Non-pigmented ciliary epithelial cell (primary cell): ENCODE measurements around the gene VEPH1.

Source experiments
- DNase-seq: peaks from one replicate; pipeline ENCODE4 v3.0.0-alpha.2; 2010; ENCODE audit warnings: low read depth

Gene VEPH1

GRCh38 chr3:157429708-157430107, 73.5 kb downstream of the VEPH1 start:
- no peak for DNase-seq

DNA sequence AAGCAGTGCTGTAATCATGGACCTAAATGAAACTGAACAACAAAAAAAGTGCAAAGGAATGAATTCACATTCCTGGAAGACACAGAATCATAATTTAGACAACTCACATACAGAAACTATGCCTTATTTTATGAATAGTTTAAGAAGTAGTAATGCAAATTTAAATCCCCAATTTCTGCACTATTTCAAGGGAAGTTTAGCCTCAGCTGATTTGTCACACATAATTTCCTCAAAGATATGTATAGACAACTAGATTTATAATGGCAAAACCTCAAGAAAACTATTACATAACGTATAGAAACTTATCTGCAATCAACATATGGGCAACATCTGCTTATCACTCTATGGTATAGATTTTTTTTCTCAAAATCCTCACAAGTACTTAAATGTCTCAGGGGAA, 74.4 kb downstream of the VEPH1 start:
- no peak for DNase-seq

DNA sequence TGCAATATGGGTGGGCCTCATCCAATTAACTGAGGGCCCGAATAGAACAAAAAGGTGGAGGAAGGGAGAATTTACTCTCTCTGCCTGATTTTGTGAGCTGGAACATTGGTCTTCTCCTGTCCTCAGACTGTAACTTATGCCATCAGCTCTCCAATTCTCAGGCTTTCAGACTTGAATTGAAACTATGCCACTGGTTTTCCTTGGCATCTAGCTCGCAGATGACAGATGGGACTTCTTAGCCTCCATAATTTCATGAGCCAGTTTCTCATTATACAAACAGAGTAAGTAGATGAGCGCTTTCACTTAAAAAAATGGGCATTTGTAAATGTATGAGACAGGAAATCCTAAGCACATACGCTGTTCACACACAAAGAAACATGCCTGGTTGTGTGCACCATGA, 75.3 kb downstream of the VEPH1 start:
- no peak for DNase-seq

DNA sequence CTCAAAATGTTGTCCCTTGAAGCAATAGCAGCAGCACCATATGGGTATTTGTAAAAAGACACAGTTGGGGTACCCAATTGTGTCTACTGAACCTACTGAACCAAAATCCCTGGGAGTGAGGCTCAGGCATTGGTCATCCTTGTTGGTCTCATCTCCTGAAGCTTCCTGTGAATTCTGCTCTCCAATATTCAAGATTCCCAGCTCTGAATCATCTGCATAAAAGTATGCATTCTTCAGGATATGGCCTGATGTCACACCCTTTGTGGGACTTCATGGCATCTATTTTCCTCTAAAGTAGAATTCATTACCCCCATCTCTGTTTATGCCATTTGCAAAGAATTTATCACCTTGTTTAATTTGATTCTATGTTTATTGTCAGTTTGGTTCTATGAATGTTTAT, 79.9 kb downstream of the VEPH1 start:
- DNase-seq: no peak

- no peak for DNase-seq
Measured at GRCh38 chr3:157420606-157421130, 82.5 kb downstream of the VEPH1 start.

DNA sequence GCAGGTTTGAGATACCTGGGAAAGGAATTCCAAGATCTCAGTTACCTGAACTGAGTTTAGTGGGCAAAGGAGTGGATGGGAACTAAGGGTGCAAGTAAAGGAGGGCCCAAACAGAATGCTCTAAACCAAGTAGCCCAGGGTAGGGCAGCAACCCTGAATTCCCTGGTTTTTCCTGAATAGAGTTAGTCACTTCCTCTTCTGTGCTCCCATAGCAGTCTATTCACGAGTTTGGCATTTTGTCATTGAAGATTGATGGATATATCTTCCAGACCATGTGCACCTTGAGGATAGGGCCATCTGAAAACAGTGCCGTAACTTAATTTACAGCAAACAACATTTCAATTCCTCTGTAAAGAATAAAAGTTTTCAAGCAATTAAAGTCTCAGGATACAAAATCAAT, 85.1 kb downstream of the VEPH1 start:
- no peak for DNase-seq

DNA sequence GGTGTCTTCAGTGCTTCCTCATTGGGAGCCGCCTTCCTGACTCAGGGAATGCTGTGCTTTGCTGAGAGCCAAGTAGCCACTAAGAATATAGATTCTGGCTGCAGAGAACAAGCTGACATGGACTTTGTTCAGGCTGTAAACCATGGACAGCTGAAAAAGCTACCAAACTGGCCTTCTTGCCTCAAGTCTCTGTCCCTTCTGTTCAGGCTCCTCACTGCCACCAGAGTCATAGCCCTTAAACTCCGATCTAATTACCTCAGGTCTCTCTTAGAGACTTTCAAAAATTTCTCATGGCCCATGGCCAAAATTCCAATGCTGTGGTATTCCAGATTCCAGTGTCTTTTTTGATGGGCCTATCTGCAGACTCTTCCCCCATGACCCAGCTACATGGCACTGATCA, 86.0 kb downstream of the VEPH1 start:
- no peak for DNase-seq

DNA sequence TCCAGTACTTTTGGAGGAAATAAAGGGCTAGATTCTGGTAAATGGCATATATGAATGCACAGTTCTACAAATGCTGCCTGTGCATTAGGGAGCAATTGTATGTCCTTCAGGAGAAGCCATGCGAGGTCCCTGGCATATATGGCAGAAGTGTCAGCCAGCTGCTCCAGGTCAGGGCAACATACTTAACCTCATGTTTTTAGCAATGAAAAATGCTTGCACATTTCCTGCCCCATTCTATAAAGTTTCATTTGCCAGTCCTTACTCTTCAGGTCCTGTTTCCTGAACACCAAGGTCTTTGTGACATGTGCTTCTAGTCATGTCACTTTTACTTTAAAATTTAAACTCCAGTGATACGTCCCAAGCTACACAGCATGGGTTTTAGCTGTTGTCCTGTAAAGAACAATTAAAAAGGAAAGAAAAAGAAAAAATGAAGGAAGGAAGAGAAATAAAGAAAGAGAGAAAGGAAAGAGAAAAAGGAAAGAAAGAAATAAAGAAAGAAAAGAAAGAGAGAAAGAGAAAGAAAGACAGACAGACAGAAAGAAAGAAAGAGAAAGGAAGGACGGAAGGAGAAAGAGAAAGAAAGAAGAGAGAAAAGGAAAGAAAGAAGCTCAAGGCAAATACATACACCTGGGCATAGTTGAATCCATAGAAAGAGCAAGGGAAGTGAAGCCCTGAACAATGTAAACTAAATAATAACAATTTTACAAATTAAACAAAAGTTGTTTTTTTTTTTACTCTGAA, 86.7 kb downstream of the VEPH1 start:
- no peak for DNase-seq

DNA sequence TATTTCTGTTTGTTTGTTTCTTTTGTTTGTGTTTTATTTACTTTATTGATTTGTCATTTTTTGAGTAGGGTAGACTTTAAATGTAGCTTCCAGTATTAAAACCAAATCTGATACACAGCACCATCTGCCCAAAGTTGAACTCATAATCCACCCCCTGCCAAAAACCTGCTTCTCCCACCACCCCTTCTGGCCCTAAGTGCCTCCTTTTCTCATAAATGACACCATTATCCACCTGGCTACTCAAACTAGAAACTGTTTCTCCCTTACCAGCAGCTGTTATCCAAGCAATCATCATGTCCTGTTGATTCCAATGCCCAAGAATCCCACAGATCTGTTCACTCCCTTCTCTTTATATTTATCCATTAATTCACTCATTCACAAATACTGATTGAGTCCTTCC, 88.4 kb downstream of the VEPH1 start:
- DNase-seq: no peak

DNA sequence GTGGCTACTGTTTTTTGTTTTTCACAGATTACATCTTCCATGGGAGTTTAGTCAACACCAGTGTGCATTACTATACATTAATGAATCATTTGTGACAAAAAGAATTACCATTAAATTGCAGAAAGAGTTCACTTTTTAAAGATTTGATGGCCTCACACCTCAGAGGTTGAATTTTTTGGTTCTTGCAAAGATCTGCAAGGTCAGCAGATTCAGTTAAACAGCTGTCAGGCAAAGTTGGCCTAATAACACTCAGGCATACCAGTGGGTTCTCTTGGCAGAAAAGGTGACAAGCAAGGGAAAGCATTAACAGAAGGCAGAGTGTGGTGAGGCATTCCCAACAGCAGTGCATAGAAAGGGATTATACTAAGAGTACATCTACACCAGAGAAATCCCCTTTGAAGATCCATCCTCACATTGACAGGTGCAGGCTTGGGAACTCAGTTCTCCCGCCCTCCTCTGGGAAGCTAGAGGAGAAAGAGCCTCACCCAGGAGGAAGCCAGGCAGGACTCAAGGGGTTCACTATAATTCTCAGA, 90.8 kb downstream of the VEPH1 start:
- no peak for DNase-seq

GRCh38 chr3:157410945-157411344, 92.3 kb downstream of the VEPH1 start:
- DNase-seq: no peak

GRCh38 chr3:157409516-157409915, 93.7 kb downstream of the VEPH1 start:
- no peak for DNase-seq

DNA sequence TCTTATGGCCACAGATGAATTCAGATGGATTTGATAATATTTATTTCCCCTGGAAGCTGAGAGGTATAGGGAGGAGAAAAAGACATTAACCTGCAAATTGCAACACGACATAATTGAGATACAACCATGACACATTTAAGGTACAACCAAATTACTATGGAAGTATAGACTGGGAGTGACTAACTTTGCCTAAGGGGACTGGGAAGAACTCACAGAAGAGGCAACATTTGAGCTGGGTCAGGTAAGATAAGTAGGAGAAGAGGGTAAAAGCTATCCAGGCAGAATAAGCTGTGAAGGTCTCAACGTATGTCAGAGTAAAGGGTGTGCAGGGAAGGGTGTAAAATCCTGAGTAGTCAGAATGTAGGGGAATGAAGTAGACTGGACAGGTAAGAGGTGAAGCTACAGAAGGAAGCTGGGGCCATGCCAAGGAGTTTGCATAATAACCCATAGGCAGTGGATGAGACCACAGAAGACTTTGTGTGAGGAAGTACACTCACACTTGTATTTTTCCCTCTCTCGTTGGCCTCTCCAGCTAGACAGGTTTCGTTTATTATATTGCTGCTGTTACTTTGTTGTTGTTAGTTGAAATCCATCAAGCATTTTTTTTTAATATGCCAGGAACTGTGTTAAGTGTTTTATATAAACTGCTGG, 94.6 kb downstream of the VEPH1 start:
- no peak for DNase-seq

DNA sequence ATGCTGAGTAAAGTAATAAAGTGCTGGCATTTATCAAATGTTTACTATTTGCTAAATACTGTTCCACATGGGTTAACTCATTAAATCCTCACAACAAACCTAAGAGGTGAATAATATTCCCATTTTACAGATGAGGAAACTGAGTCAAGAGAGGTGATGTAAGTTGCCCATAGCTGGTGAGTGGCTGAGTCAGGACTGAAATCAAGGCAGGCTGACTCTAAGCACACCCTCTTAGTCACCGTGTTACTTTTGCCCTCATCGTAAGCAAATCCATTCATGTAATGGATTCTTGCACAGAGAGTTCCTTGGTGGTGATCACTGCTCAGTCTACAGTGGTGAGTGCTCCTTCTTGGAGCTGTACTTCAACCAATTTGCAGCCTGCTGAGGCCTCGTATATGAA, 95.4 kb downstream of the VEPH1 start:
- DNase-seq: no peak

DNA sequence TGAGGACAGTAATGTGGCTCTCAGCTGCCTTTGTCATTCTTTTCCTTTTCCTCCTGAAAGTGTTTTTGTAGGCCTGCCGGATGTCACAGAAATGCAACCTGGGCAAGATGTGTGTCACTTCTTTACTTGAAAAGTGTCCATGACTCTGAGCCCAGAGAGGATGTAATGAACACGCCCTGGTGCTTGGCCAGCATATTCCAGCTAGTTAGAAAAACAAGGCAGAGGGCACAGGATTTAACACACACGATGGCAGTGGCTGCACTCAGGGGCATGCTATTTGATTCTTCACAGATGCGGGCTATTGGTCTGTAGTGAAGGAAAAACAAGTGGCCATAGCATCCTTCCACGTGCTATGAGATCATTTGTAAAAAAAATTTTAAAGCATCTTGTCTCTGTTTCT, 96.8 kb downstream of the VEPH1 start:
- no peak for DNase-seq

DNA sequence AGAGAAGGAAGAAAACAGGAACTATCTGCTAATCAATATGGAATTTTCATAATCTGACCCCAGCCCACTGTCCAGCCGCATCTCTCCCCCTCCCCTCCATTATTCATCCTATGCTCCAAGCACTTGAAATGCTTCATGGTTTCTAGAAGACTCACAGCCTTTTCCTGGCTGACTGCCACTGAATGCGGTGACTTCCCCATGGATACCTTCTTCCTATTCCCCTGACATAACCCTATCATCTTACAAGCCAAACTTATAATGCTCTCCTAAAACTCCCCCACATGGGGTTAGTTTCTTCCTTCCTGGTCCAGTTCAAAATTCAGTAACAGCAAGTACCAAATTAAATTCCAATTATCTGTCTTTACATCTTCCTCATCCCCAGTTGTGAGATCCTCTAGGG, 97.8 kb downstream of the VEPH1 start:
- DNase-seq: peak; percentile 61

DNA sequence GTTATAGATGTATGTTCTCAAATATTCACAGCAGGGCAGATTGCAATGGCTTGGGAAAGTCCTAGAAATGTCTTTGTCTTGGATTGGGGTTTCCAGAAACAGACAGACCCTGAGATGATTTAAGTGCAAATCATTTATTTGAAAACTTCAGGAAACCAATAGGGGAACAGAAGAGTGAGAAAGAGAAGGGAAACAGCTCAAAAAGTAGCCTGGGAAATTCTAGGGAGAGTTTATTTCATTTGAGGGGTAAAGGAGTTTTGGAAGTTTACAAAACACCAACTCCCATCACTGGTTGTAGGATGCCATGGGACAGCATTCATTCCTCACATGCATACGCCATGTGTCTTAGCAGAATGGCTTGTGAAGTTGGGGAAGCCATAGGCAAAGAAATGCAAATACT, 98.8 kb downstream of the VEPH1 start:
- no peak for DNase-seq

DNA sequence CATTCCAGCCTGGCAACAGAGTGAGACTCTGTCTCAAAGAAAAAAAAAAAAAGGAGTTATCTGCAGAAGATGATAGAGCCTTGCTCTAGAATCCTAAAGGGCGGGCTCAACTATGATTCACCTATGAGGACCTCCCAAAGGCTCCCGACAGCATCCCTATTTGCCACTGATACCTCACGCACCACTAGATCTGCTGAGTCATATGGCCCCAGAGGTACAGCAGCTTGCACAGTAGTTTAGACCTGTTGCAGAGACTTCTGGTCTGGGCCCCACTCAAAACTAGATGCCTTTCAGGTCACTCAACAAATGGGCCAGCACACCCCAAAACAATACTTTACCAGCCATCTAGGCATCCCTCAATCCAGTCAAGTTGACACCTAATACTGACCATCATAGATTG, 104.6 kb downstream of the VEPH1 start:
- DNase-seq: no peak

DNA sequence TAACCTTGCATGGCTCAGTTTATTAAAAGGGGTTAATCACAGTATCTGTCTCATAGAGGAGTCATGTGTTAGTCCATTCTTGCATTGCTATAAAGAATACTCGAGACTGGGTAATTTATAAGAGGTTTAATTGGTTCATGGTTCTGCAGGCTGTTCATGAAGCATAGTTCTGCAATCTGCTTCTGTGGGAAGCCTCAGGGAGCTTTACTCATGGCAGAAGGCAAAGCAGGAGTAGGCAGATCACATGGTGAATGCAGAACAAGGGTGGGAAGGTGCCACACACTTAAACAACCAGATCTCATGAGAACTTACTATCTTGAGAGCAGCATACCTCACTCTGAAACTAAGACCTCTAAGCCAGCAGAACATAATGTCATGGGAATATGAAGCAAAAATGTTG, 108.8 kb downstream of the VEPH1 start:
- DNase-seq: no peak

DNA sequence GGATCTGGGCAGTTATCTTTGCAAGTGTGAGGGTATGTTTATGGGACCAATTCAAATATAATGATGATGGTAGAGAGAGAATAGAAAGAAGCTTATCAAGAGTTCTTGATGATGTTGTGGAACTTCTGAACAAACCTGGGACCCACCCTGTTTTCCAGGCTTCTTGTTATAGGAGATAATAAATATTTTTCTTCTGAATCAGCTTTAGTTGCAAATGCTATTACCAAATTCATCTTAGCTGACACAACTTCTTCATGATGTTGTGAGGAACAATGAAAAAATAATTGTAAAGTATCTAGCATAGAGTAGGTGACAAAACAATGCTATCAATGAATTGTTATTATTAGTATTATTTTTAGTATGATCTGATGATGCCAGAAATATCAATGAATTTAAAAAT, 110.1 kb downstream of the VEPH1 start:
- DNase-seq: no peak

DNA sequence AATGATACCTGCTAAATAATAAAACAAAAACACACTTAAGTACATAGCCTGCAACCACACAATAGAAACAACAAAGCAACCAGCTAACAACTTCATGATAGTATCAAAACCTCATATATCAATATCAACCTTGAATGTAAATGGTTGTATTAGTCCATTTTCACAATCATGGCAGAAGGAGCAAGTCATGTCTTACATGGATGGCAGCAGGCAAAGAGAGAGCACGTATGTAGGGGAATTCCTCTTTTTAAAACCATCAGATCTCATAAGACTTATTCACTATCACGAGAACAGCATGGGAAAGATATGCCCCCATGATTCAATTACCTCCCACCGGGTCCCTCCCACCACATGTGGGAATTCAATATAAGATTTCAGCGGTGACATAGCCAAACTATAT, 111.1 kb downstream of the VEPH1 start:
- DNase-seq: no peak

DNA sequence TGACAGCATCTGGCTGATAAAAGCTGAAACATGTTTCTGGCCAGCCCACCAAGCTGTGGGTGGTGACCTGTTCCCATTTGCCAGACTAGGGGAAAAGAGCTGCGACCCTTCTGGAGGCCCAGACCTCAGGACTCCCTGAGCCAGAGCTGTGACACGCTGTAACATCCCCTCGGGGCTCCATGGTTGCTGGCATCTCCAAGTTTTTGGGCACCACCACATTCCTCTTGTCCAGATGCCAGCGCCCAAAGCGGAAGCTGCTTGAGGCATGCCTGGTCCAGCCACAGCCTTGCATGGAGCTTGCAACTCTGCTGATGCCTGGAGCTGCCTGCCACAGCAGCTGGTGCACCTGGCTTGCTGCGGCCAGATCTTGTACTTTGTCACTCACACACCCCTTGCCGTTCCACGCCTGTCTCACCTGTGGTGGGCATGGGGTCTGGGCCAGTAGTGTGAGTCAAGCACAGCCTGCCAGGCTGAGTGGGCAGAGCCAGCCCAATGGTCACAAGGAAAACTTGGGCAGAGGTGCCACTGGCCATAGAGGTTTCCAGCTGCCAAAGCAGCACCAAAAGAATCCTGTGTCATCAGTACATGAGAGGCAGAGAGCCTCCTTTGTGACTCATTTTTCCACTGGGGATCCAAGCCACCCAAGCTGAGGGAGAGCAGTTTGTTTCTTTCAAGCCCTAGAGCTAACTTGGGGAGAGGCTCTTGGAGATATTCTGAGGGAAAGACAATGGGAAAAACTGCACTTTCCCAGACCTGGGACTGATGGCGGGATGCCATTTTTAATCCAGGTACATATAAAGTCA, 112.3 kb downstream of the VEPH1 start:
- DNase-seq: no peak

DNA sequence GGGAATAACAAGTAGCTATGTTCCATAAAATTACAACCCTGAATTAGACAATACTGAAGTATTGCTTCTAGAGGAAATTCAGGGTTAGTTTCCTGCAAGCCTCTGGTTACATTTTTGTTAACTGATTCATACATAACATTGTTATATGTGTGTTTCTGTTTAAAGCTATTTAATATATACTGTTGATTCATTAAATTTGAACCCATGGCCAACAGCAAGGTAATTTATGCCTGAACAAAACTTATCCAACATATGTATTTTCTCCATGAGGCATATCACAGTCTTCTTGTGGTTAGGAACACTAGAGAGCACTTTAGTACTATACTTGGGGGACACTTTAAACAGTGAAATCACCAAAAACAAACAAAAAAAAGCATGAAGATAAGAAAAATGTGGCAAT, 114.2 kb downstream of the VEPH1 start:
- no peak for DNase-seq
